Measurements from ENCODE around the gene SND1.

GRCh38 chr7:128074736-128075135, 422.7 kb downstream of the SND1 start:
- TF ChIP-seq CTCF (conservative IDR thresholded peaks at IDR 0.05 in 1 of 2, IDR thresholded peaks at IDR 0.05 in 1 of 2; ENCODE audit: low read depth in 1 of 2, low read length in 2 of 2) (no peak), EZH2 (IDR thresholded peaks at IDR 0.05; ENCODE audit: low read length, missing control alignments) (no peak)
